ENCODE data around the gene MISFA. TPM values are rescaled to one million over a fixed set of nuclear protein-coding genes. Genes with fewer than 3 reads are reported as not detected.

The MISFA gene
- total RNA-seq, 1 experiment from 2014 or later = 3.7 TPM

DNA sequence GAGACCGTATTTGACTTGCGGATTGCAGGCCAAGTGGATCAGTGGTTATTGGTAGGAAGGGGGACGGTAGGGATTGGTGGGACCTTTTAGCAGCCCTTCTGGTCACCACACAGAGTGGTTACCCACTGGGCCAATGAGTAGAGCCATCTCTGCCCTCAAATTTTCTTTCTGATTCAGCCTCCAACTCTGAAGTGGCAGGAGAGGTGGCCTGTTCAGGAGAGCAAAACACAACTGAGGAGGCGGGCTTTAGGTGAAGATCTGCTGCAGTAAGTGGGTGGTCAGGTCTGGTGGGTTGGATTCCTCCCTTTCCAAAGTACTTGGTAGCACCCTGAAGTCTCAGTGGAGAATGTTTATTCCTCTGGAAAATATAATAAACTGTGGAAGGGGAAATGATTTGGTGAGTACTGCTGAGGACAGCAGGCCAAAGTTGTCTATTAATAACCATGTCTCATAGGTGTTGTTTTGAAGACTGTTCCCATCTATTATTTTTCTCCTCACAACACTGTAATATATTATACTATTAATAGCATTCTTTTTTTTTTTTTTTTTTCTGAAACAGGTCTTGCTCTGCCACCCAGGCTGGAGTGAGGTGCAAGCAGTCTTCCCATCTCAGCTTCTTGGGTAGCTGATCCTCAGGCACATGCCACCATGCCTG is 1.5 kb downstream of the MISFA start:
- peaks cover 6 to 14% (median 13%) of the 10 kb centered on the region in 3 experiments; a peak in 6 of 7 replicates for H3K36me3 Mint-ChIP-seq (ENCODE audit: insufficient read depth in 1 of 3, low read depth in 3 of 3)
- no CpG with 5 or more reads among the region's 4 CpGs for WGBS (ENCODE audit: extremely low coverage, insufficient read length, low lambda C conversion rate)
- Histone ChIP-seq H3K27ac (ENCODE audit: insufficient read length, low read depth, low read length) (no peak overlapping the region), H2BK5ac (ENCODE audit: insufficient read length, low read length) (no peak overlapping the region), H2BK12ac (ENCODE audit: insufficient read length, low read depth, low read length) (no peak overlapping the region), H2BK15ac (ENCODE audit: low read depth, low read length) (no peak overlapping the region), H3K79me1 (ENCODE audit: insufficient read depth, low read depth, low read length, poor library complexity, severe bottlenecking) (no peaks in the 10 kb centered on the region), H3K27me3 (ENCODE audit: insufficient read depth, low read length) (no peaks in the 10 kb centered on the region), H3T11ph (ENCODE audit: low read length) (no peak overlapping the region), H3K9ac (ENCODE audit: extremely low read depth, insufficient read length, low read length) (no peak overlapping the region), H3K14ac (ENCODE audit: insufficient read depth, low read length) (no peak overlapping the region), H3K4ac (ENCODE audit: low read depth, low read length) (no peak overlapping the region), H2AK5ac (ENCODE audit: insufficient read length, low read length) (no peak overlapping the region), H3K4me2 (ENCODE audit: insufficient read depth, insufficient read length, low read length) (no peak overlapping the region), H4K5ac (ENCODE audit: insufficient read length, low read depth, low read length) (no peak overlapping the region), H2AFZ (ENCODE audit: low read length) (no peak overlapping the region), H3K23me2 (ENCODE audit: insufficient read length, low read depth, low read length, poor library complexity, severe bottlenecking) (no peaks in the 10 kb centered on the region), H3K23ac (ENCODE audit: insufficient read length, low read depth, low read length) (no peak overlapping the region), H3K4me1 (ENCODE audit: insufficient read depth, low read length) (no peaks in the 10 kb centered on the region), H2BK120ac (ENCODE audit: low read depth, low read length, poor library complexity, severe bottlenecking) (no peak overlapping the region), H3K9me3 (ENCODE audit: control insufficient read depth, low read depth, low read length) (no peaks in the 10 kb centered on the region), H3K18ac (ENCODE audit: insufficient read length, low read depth, low read length) (no peak overlapping the region), H4K91ac (ENCODE audit: insufficient read length, low read depth, low read length) (no peak overlapping the region), H4K8ac (replicated peaks; ENCODE audit: insufficient read length, low read depth, low read length) (no peak overlapping the region), H3K56ac (ENCODE audit: insufficient read length, low read depth, low read length) (no peak overlapping the region), H4K20me1 (ENCODE audit: control insufficient read depth, insufficient read depth, insufficient read length) (no peaks in the 10 kb centered on the region), H3K79me2 (ENCODE audit: insufficient read depth, low read length) (no peaks in the 10 kb centered on the region), H2BK20ac (ENCODE audit: low read depth, low read length, poor library complexity, severe bottlenecking) (no peak overlapping the region)
- no peaks in the 10 kb centered on the region for H3K27me3 Mint-ChIP-seq (ENCODE audit: low read depth)
- peaks cover 2 to 5% of the 10 kb centered on the region in 2 experiments; a peak in 3 of 4 replicates for H3K4me1 Mint-ChIP-seq
- H3K27ac Mint-ChIP-seq = peak overlapping the region in 1 of 3 experiments; percentile 73; a peak in 2 of 7 replicates
- DNase-seq = no peak
- no peaks in the 10 kb centered on the region; a peak in 1 of 5 replicates for H3K9me3 Mint-ChIP-seq
- TF ChIP-seq, protein P1, sequence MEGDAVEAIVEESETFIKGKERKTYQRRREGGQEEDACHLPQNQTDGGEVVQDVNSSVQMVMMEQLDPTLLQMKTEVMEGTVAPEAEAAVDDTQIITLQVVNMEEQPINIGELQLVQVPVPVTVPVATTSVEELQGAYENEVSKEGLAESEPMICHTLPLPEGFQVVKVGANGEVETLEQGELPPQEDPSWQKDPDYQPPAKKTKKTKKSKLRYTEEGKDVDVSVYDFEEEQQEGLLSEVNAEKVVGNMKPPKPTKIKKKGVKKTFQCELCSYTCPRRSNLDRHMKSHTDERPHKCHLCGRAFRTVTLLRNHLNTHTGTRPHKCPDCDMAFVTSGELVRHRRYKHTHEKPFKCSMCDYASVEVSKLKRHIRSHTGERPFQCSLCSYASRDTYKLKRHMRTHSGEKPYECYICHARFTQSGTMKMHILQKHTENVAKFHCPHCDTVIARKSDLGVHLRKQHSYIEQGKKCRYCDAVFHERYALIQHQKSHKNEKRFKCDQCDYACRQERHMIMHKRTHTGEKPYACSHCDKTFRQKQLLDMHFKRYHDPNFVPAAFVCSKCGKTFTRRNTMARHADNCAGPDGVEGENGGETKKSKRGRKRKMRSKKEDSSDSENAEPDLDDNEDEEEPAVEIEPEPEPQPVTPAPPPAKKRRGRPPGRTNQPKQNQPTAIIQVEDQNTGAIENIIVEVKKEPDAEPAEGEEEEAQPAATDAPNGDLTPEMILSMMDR (conservative IDR thresholded peaks at IDR 0.05) = no peak
- H3K4me3 Mint-ChIP-seq = no peak overlapping the region

Data from H9 (cell line).